ENCODE measurements around the gene CDC14A. TPM values are rescaled to one million over a fixed set of nuclear protein-coding genes. Genes with fewer than 3 reads are reported as not detected.

The CDC14A gene
- total and polyA plus RNA-seq, 2 of the 8 experiments (the other 6 are each of a cell fraction or from before 2014, with no cell fraction given) = 3.2 to 8.9 TPM

GRCh38 chr1:100441651-100442050, 89.3 kb downstream of the CDC14A start:
- H2BK5ac ChIP-seq (ENCODE audit: low read depth, low read length) = no peak overlapping the region
- no peaks in the 10 kb centered on the region for H3K9me3 ChIP-seq (ENCODE audit: insufficient read depth in 2 of 2, low read depth in 1 of 2, low read length in 1 of 2)
- no peak overlapping the region for H4K8ac ChIP-seq (ENCODE audit: extremely low read depth, insufficient read depth, low read length)
- H4K5ac ChIP-seq (ENCODE audit: insufficient read length, low read depth, low read length) = no peak overlapping the region
- no peak overlapping the region for H2AK5ac ChIP-seq (ENCODE audit: low read depth, low read length)
- 96% methylated on average over 1 of the region's 1 CpG; no CpG with 5 or more reads in 1 of the 2 experiments for WGBS, 2 experiments (ENCODE audit: extremely low coverage in 1 of 2, insufficient coverage in 1 of 2, insufficient read length in 1 of 2, insufficient replicate concordance in 2 of 2, low coverage in 1 of 2, low lambda C conversion rate in 2 of 2, missing lambda C conversion rate in 1 of 2)
- no peak overlapping the region for H4K91ac ChIP-seq (replicated peaks; ENCODE audit: insufficient read length, low read length)
- H3K23ac ChIP-seq (ENCODE audit: insufficient read length) = no peak overlapping the region
- no peak overlapping the region for H2BK15ac ChIP-seq (ENCODE audit: low read length)
- H3K56ac ChIP-seq (replicated peaks; ENCODE audit: insufficient read length, low read depth, low read length) = no peak overlapping the region
- no peaks in the 10 kb centered on the region for H3K27me3 ChIP-seq (replicated peaks in 1 of 4; ENCODE audit: control insufficient read depth in 3 of 4, extremely low read depth in 1 of 4, insufficient read depth in 3 of 4, low read length in 3 of 4)
- H3K23me2 ChIP-seq (ENCODE audit: low read depth, low read length) = no peaks in the 10 kb centered on the region
- no peaks in the 10 kb centered on the region for H3K79me1 ChIP-seq (ENCODE audit: low read depth, low read length)
- H3K4me3 ChIP-seq (ENCODE audit: extremely low read depth in 1 of 4, insufficient read depth in 2 of 4, low read depth in 3 of 4, low read length in 4 of 4) = no peak overlapping the region
- H3K14ac ChIP-seq (ENCODE audit: insufficient read length) = no peak overlapping the region
- H3K36me3 ChIP-seq (ENCODE audit: control insufficient read depth in 2 of 4, insufficient read depth in 4 of 4, low read length in 3 of 4) = no peaks in the 10 kb centered on the region; a peak in 1 of 8 replicates
- H3K4ac ChIP-seq (replicated peaks; ENCODE audit: insufficient read length, low read depth, low read length) = no peak overlapping the region
- no peak overlapping the region for H3K27ac ChIP-seq (ENCODE audit: low read depth, low read length)
- no peak for FAIRE-seq
- CTCF ChIA-PET (ENCODE audit: partially characterized antibody) = interaction anchor here (0.7 kb wide), 1 partner anchor 335 kb away, joined by 3 read pairs; no protein-coding TSS in a partner anchor
- no peaks in the 10 kb centered on the region for H4K20me1 ChIP-seq (replicated peaks in 1 of 2; ENCODE audit: control insufficient read depth in 1 of 2, insufficient read depth in 2 of 2, low read length in 2 of 2)
- H2AFZ ChIP-seq (ENCODE audit: low read length) = no peak overlapping the region
- H3K9ac ChIP-seq (replicated peaks in 1 of 4; ENCODE audit: extremely low read depth in 1 of 4, low read depth in 3 of 4, low read length in 3 of 4) = no peak overlapping the region
- H3K79me2 ChIP-seq (ENCODE audit: control insufficient read depth in 1 of 2, insufficient read depth in 2 of 2, low read length in 2 of 2) = no peaks in the 10 kb centered on the region
- no peak overlapping the region for H2BK12ac ChIP-seq (ENCODE audit: low read depth, low read length)
- no peak overlapping the region for H3K18ac ChIP-seq (ENCODE audit: extremely low read depth, low read length)
- no peak overlapping the region for H2BK120ac ChIP-seq (replicated peaks; ENCODE audit: low read depth, low read length)
- POLR2A ChIA-PET (ENCODE audit: partially characterized antibody) = no interaction called here
- H3K4me2 ChIP-seq (ENCODE audit: insufficient read depth in 1 of 2, low read depth in 2 of 2, low read length in 2 of 2) = no peak overlapping the region
- no peak for TF ChIP-seq CBX5 (IDR thresholded peaks at IDR 0.05; ENCODE audit: low read depth, low read length)
- no peak for DNase-seq (ENCODE audit: low read depth in 1 of 2, low spot score in 2 of 2)
- H2BK20ac ChIP-seq (ENCODE audit: low read length) = no peak overlapping the region
- H3K4me1 ChIP-seq (replicated peaks in 1 of 4; ENCODE audit: control insufficient read depth in 3 of 4, insufficient read depth in 4 of 4, low read length in 3 of 4) = peaks cover 0 to 7% (median under 1%) of the 10 kb centered on the region in 4 experiments; a peak in 4 of 7 replicates

Data from H1 (cell line).